HepG2 (cell line): ENCODE results near the gene CAMK1. TPM values are rescaled to one million over a fixed set of nuclear protein-coding genes. Genes with fewer than 3 reads are reported as not detected.

Source experiments
- ATAC-seq: fragments of 200-7000 bp; cut with Tn5 transposase; 3 replicates; pipeline ENCODE4 v1.9.1; 2020; ENCODE audit warnings: mild to moderate bottlenecking, moderate library complexity
- BruUV-seq: library from RNA; stranded (reverse); fragments of 400-500 nt; replicated peaks from 2 replicates; lab custom pipeline; 2021; lab: Mats Ljungman, UMichigan
- CTCF ChIA-PET: fragments of 300-600 bp; formaldehyde crosslinking; extraction: SDS; loops from one replicate; lab custom pipeline; 2021; ENCODE audit warnings: low total read pairs, inconsistent platforms, low intra/inter-chr PET ratio; lab: Yijun Ruan, JAX
- POLR2A ChIA-PET: fragments of 350-600 bp; sonication (Branson Sonifier 250); formaldehyde crosslinking; loops from one replicate; lab custom pipeline; 2020; ENCODE audit warnings: antibody characterized with exemption, inconsistent platforms; lab: Yijun Ruan, JAX
- DNase-seq: peaks from one replicate; pipeline ENCODE4 v3.0.0-alpha.2; 2015; ENCODE audit warnings: low spot score
- FAIRE-seq: peaks from 3 replicates; lab custom pipeline; 2011; peaks lifted over from hg19 to GRCh38; lab: Jason Lieb, UNC
- H2AFZ ChIP-seq: one replicate; pipeline ENCODE4 v1.6.1; 2011; ENCODE audit warnings: low read length, inconsistent platforms
- H3K27ac ChIP-seq: fragments of 300-600 bp; 3 replicates; pipeline ENCODE4 v1.8.0; 2011; ENCODE audit warnings: mixed run types, mild to moderate bottlenecking, mixed read lengths, low read length, inconsistent platforms; ENCODE audit not compliant: insufficient read depth; ENCODE audit errors: extremely low read length
- H3K27me3 ChIP-seq, 2 experiments: fragments of 200-600 bp in 1 of 2; 2 replicates in 1 of 2; 3 replicates in 1 of 2; pipeline versions ENCODE4 v1.6.0 to v1.8.0; 2011; ENCODE audit warnings: low read length in 2 of 2, mild to moderate bottlenecking in 2 of 2, moderate library complexity in 2 of 2, inconsistent platforms in 1 of 2; ENCODE audit not compliant: insufficient read depth in 2 of 2, control insufficient read depth in 1 of 2
- H3K36me3 ChIP-seq, 2 experiments: fragments of 200-600 bp in 1 of 2; replicated peaks in 1 of 2; 2 replicates in 1 of 2; 3 replicates in 1 of 2; pipeline versions ENCODE4 v1.5.1 to v1.8.0; 2011; ENCODE audit warnings: low read length in 2 of 2, inconsistent platforms in 1 of 2; ENCODE audit not compliant: insufficient read depth in 2 of 2, control insufficient read depth in 1 of 2
- H3K4me1 ChIP-seq: 2 replicates; pipeline ENCODE4 v1.5.1; 2012; ENCODE audit warnings: low read length, inconsistent platforms; ENCODE audit not compliant: insufficient read depth
- H3K4me2 ChIP-seq: 2 replicates; pipeline ENCODE4 v1.6.0; 2011; ENCODE audit warnings: low read depth, low read length, inconsistent platforms
- H3K4me3 ChIP-seq, 3 experiments: fragments of 200-600 bp in 1 of 3; sonication (generic), shearing (Covaris generic) in 1 of 3; replicated peaks in 1 of 3; 2 replicates each; pipeline ENCODE4 v1.5.1; 2011 to 2016; ENCODE audit warnings: low read length in 3 of 3, inconsistent platforms in 2 of 3, low read depth in 2 of 3, mild to moderate bottlenecking in 2 of 3, control low read depth in 1 of 3, mixed read lengths in 1 of 3; ENCODE audit not compliant: insufficient read depth in 1 of 3
- H3K79me2 ChIP-seq: one replicate; pipeline ENCODE4 v1.6.1; 2011; ENCODE audit warnings: low read length, inconsistent platforms; ENCODE audit not compliant: insufficient read depth
- H3K9ac ChIP-seq: 2 replicates; pipeline ENCODE4 v1.6.0; 2011; ENCODE audit warnings: mild to moderate bottlenecking, low read depth, low read length, inconsistent platforms; ENCODE audit not compliant: insufficient read depth
- H3K9me3 ChIP-seq: 2 replicates; pipeline ENCODE4 v1.5.1; 2012; ENCODE audit warnings: mild to moderate bottlenecking, low read length
- H4K20me1 ChIP-seq: 2 replicates; pipeline ENCODE4 v1.6.0; 2011; ENCODE audit warnings: inconsistent platforms, mild to moderate bottlenecking, low read length, moderate library complexity; ENCODE audit not compliant: insufficient read depth
- CREM ChIP-seq, 2 experiments: sonication (generic) in 1 of 2; formaldehyde crosslinking in 1 of 2; IDR thresholded peaks; 2 replicates each; pipeline versions ENCODE4 v1.4.0 to v1.6.1; 2016 to 2020; ENCODE audit warnings: antibody characterized with exemption in 1 of 2, mild to moderate bottlenecking in 1 of 2, missing genetic modification reagents in 1 of 2
- HIVEP1 ChIP-seq: sonication (generic); formaldehyde crosslinking; IDR thresholded peaks from 2 replicates; pipeline ENCODE4 v1.4.0; 2020; ENCODE audit warnings: mild to moderate bottlenecking, missing genetic modification reagents
- IRX3 ChIP-seq: sonication (generic); formaldehyde crosslinking; IDR thresholded peaks from 2 replicates; pipeline ENCODE4 v1.8.1; 2023; ENCODE audit warnings: mild to moderate bottlenecking, low read depth, missing genetic modification reagents, borderline replicate concordance
- JARID2 ChIP-seq: sonication (generic); formaldehyde crosslinking; IDR thresholded peaks from 2 replicates; pipeline ENCODE4 v1.8.1; 2023; ENCODE audit warnings: missing genetic modification reagents, inconsistent platforms; ENCODE audit not compliant: insufficient replicate concordance
- NR1H2 ChIP-seq: sonication (generic); formaldehyde crosslinking; IDR thresholded peaks from 2 replicates; pipeline ENCODE4 v1.8.1; 2022; ENCODE audit warnings: low read depth, missing genetic modification reagents, borderline replicate concordance
- RARA ChIP-seq: IDR thresholded peaks from 2 replicates; pipeline ENCODE4 v1.6.1; 2016; ENCODE audit warnings: missing genetic modification reagents, missing compliant biosample characterization
- ZNF879 ChIP-seq: sonication (generic); formaldehyde crosslinking; IDR thresholded peaks from 2 replicates; pipeline ENCODE4 v1.8.1; 2023; ENCODE audit warnings: missing genetic modification reagents
- WGBS: methylation state at CpG from one replicate; pipeline ENCODE4 v1.1.6; 2017; ENCODE audit warnings: low lambda C conversion rate; 5-methylcytosine and 5-hydroxymethylcytosine counted together
- in situ Hi-C: cut with HindIII; loops from 2 replicates; pipeline ENCODE4 v1.10.0; 2017; ENCODE audit warnings: low pct_unique_long_range_greater_than_20kb; ENCODE audit not compliant: extremely low pct_ligation_motif_present
- intact Hi-C: fragments of 100-400 bp; cut with micrococcal nuclease; formaldehyde crosslinking; loops from one replicate; pipeline ENCODE4 v1.10.0; 2022; ENCODE audit not compliant: unreplicated experiment
- polyA plus RNA-seq, 8 experiments: library from polyadenylated mRNA; depleted of rRNA in 3 of 8; stranded (reverse) in 7 of 8; unstranded in 1 of 8; fragments of >200 nt; fragmentation: Illumina TruSeq in 4 of 8; extraction: Trizol in 4 of 8; gene quantifications; 2 replicates each; pipeline versions ENCODE4 v1.2.1 to v1.2.3, GENCODE V29; 2011 to 2016; ENCODE audit warnings: low read depth in 4 of 8, missing spikeins in 1 of 8, mixed read lengths in 1 of 8; ENCODE audit not compliant: insufficient read depth in 1 of 8
- total RNA-seq, 5 experiments: library from RNA; depleted of rRNA; stranded (reverse); fragments of >200 nt; fragmentation: Illumina TruSeq; extraction: Trizol; gene quantifications; 2 replicates each; pipeline ENCODE4 v1.2.3, GENCODE V29; 2016; ENCODE audit warnings: low read depth in 1 of 5
- TF ChIP-seq, protein P1 (sequence below): sonication (generic); formaldehyde crosslinking; IDR thresholded peaks from 2 replicates; pipeline ENCODE4 v1.9.0; 2021; ENCODE audit warnings: missing genetic modification reagents, borderline replicate concordance
- TF ChIP-seq, protein P2 (sequence below): sonication (generic); formaldehyde crosslinking; IDR thresholded peaks from 2 replicates; pipeline ENCODE4 v1.4.0; 2020; ENCODE audit warnings: mild to moderate bottlenecking, missing genetic modification reagents
- TF ChIP-seq, protein P3 (sequence below): sonication (generic); formaldehyde crosslinking; conservative IDR thresholded peaks from 2 replicates; pipeline ENCODE4 v1.8.0; 2022; ENCODE audit warnings: missing genetic modification reagents

CAMK1 gene
- total and polyA plus RNA-seq, 2 of the 13 experiments (the other 11 are each of a cell fraction or from before 2014, with no cell fraction given) = 26.4 to 53.3 TPM

DNA sequence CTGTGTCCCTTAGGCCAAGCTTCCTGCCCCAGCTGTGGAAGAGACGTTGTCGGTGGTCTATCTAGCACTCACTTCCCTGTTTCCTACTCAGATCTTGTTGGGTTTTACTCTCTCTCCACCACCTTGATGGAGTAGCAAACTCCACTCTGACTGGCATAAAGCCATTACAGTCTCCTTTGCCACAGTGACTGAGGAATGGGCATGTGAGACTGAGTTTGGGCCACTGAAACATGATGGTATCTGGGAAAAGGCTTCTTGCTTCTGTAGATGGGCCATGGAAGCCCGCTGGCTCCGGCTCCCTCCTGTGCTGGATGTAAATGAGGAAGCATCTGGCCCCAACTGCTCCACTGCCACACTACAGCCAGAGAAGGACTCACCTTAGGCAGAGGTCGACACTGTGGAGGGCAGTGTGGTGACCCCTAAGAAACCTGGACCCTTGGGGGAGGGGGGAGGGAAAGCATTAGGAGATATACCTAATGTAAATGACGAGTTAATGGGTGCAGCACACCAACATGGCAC is 9.4 kb upstream of the CAMK1 start:
- H3K9ac ChIP-seq = no peak overlapping the region
- H3K4me3 ChIP-seq = no peak overlapping the region
- in situ Hi-C loops = no loop called here
- no peak overlapping the region for H3K4me2 ChIP-seq
- intact Hi-C loops = no loop called here
- H3K4me1 ChIP-seq = peaks cover 16% of the 10 kb centered on the region
- TF ChIP-seq, protein P1, sequence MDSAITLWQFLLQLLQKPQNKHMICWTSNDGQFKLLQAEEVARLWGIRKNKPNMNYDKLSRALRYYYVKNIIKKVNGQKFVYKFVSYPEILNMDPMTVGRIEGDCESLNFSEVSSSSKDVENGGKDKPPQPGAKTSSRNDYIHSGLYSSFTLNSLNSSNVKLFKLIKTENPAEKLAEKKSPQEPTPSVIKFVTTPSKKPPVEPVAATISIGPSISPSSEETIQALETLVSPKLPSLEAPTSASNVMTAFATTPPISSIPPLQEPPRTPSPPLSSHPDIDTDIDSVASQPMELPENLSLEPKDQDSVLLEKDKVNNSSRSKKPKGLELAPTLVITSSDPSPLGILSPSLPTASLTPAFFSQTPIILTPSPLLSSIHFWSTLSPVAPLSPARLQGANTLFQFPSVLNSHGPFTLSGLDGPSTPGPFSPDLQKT (CRISPR knock-in tag) = no peak
- TF ChIP-seq HIVEP1 (CRISPR knock-in tag) (no peak), NR1H2 (CRISPR knock-in tag) (no peak), ZNF879 (CRISPR knock-in tag) (no peak), JARID2 (CRISPR knock-in tag) (no peak), RARA (CRISPR knock-in tag) (no peak), IRX3 (CRISPR knock-in tag) (no peak), CREM (IDR thresholded peaks at IDR 0.05) (no peak), CREM (CRISPR knock-in tag; IDR thresholded peaks at IDR 0.05) (no peak)
- TF ChIP-seq, protein P2, sequence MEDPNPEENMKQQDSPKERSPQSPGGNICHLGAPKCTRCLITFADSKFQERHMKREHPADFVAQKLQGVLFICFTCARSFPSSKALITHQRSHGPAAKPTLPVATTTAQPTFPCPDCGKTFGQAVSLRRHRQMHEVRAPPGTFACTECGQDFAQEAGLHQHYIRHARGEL (CRISPR knock-in tag) = no peak
- TF ChIP-seq, protein P3, sequence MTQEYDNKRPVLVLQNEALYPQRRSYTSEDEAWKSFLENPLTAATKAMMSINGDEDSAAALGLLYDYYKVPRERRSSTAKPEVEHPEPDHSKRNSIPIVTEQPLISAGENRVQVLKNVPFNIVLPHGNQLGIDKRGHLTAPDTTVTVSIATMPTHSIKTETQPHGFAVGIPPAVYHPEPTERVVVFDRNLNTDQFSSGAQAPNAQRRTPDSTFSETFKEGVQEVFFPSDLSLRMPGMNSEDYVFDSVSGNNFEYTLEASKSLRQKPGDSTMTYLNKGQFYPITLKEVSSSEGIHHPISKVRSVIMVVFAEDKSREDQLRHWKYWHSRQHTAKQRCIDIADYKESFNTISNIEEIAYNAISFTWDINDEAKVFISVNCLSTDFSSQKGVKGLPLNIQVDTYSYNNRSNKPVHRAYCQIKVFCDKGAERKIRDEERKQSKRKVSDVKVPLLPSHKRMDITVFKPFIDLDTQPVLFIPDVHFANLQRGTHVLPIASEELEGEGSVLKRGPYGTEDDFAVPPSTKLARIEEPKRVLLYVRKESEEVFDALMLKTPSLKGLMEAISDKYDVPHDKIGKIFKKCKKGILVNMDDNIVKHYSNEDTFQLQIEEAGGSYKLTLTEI (CRISPR knock-in tag) = no peak
- H2AFZ ChIP-seq = no peak overlapping the region
- FAIRE-seq (no peak), ATAC-seq (no peak), DNase-seq (no peak)
- no peak overlapping the region for H3K27ac ChIP-seq
- no TSS peak for BruUV-seq
- ChIA-PET CTCF (no interaction called here), POLR2A (no interaction called here)
- WGBS = 86% methylated on average over 5 of the region's 6 CpGs
- H3K79me2 ChIP-seq = no peaks in the 10 kb centered on the region
- H3K9me3 ChIP-seq = no peaks in the 10 kb centered on the region
- H3K36me3 ChIP-seq = peaks cover 14 to 28% of the 10 kb centered on the region in 2 experiments
- H4K20me1 ChIP-seq = no peaks in the 10 kb centered on the region
- H3K27me3 ChIP-seq = no peaks in the 10 kb centered on the region
